ENCODE measurements around the gene NSUN4. TPM values are rescaled to one million over a fixed set of nuclear protein-coding genes. Genes with fewer than 3 reads are reported as not detected.
A peak's percentile ranks its signal among the peaks of the same experiment; 100 is the strongest.

The NSUN4 gene
- total and polyA plus RNA-seq, 2 of the 13 experiments (the other 11 are each of a cell fraction or from before 2014, with no cell fraction given), result 21.5 to 23.5 TPM

- no peak for TF ChIP-seq ZNF780A (CRISPR knock-in tag; IDR thresholded peaks at IDR 0.05)
- TF ChIP-seq ZNF296 (CRISPR knock-in tag; conservative IDR thresholded peaks at IDR 0.05), result no peak
- peak; percentile 86; the same call in 1 of the 2 replicates for TF ChIP-seq ZC3H13 (CRISPR knock-in tag; IDR thresholded peaks at IDR 0.05)
- no peak; the same call in 1 of the 2 replicates for TF ChIP-seq ZNF292 (CRISPR knock-in tag; IDR thresholded peaks at IDR 0.05; ENCODE audit: borderline replicate concordance, low read depth)
- peak; percentile 92 for TF ChIP-seq HBP1 (CRISPR knock-in tag; IDR thresholded peaks at IDR 0.05; ENCODE audit: low read depth)
- TF ChIP-seq KLF6 (CRISPR knock-in tag; IDR thresholded peaks at IDR 0.05), result peak; percentile 62; the same call in 1 of the 2 replicates
- peak; percentile 71; the same call in 1 of the 2 replicates for TF ChIP-seq ZNF766 (CRISPR knock-in tag; IDR thresholded peaks at IDR 0.05; ENCODE audit: borderline replicate concordance)
- no peak for TF ChIP-seq JUNB (CRISPR knock-in tag; IDR thresholded peaks at IDR 0.05; ENCODE audit: borderline replicate concordance)
- TF ChIP-seq ZNF607 (CRISPR knock-in tag; IDR thresholded peaks at IDR 0.05; ENCODE audit: borderline replicate concordance), result no peak
- peak; percentile 58 for TF ChIP-seq CCDC6 (CRISPR knock-in tag; IDR thresholded peaks at IDR 0.05)
- peak; percentile 8 for TF ChIP-seq SKI (IDR thresholded peaks at IDR 0.05; ENCODE audit: partially characterized antibody)
- no peak for TF ChIP-seq ZBTB39 (CRISPR knock-in tag; IDR thresholded peaks at IDR 0.05)
- peak; percentile 95 for TF ChIP-seq ZBTB21 (CRISPR knock-in tag; IDR thresholded peaks at IDR 0.05)
- no peak for TF ChIP-seq ATF5 (CRISPR knock-in tag; IDR thresholded peaks at IDR 0.05; ENCODE audit: low read depth)
- TF ChIP-seq TFAP4 (IDR thresholded peaks at IDR 0.05; ENCODE audit: borderline replicate concordance, low read depth), result no peak
- TF ChIP-seq CAMTA2 (CRISPR knock-in tag; IDR thresholded peaks at IDR 0.05; ENCODE audit: borderline replicate concordance), result no peak
- no peak for TF ChIP-seq CENPX (CRISPR knock-in tag; IDR thresholded peaks at IDR 0.05)
- TF ChIP-seq ZNF263 (CRISPR knock-in tag; IDR thresholded peaks at IDR 0.05), result peak; percentile 44; the same call in 1 of the 2 replicates
- no peak for TF ChIP-seq RFX5 (IDR thresholded peaks at IDR 0.05; ENCODE audit: low read depth, low read length)
- TF ChIP-seq POLR2G (IDR thresholded peaks at IDR 0.05; ENCODE audit: low read depth, low read length), result peak; percentile 93
- peak; percentile 60; the same call in 1 of the 2 replicates for TF ChIP-seq DNMT3B (CRISPR knock-in tag; conservative IDR thresholded peaks at IDR 0.05)
- TF ChIP-seq ZNF383 (CRISPR knock-in tag; IDR thresholded peaks at IDR 0.05; ENCODE audit: borderline replicate concordance), result no peak
- TF ChIP-seq ZNF513 (CRISPR knock-in tag; conservative IDR thresholded peaks at IDR 0.05), result no peak
Observed at GRCh38 chr1:46340404-46341221, at the start of gene NSUN4 (continued).

All from HepG2 (cell line).